HG03439 (cell line): ENCODE data around the gene ATG4B.
"Not testable (repeated sequence)": the region's sequence is repeated elsewhere in the genome, so short reads cannot be mapped to it uniquely, and the experiment has no call there.

Experiments
- ATAC-seq: cut with Tn5 transposase; IDR thresholded peaks from one replicate; pipeline ENCODE4 v1.9.1; 2021; ENCODE audit warnings: mild to moderate bottlenecking, moderate library complexity; ENCODE audit not compliant: unreplicated experiment

The ATG4B gene

GRCh38 chr2:241637018-241637794 is at the start of gene ATG4B, which contains the start of gene THAP4:
Gene ATG4B, plus strand, starts transcription at chr2:241637693. Its CDS starts 22 bp downstream, at chr2:241637715.
Gene THAP4, minus strand, starts transcription at chr2:241637158. Its CDS starts 141 bp downstream, at chr2:241637017.
- peak; percentile 69 for ATAC-seq

DNA sequence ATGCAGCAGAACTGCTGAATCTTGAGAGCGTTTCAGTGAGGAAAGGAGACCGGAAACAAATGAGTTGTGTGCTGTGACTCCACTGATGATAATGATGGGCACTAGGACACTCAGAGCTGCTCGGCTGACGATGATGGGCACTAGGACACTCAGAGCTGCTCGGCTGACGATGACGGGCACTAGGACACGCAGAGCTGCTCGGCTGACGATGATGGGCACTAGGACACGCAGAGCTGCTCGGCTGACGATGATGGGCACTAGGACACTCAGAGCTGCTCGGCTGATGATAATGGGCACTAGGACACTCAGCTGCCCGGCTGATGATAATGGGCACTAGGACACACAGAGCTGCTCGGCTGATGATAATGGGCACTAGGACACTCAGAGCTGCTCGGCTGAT is 47.6 kb upstream of the ATG4B start:
- not testable (repeated sequence) for ATAC-seq

DNA sequence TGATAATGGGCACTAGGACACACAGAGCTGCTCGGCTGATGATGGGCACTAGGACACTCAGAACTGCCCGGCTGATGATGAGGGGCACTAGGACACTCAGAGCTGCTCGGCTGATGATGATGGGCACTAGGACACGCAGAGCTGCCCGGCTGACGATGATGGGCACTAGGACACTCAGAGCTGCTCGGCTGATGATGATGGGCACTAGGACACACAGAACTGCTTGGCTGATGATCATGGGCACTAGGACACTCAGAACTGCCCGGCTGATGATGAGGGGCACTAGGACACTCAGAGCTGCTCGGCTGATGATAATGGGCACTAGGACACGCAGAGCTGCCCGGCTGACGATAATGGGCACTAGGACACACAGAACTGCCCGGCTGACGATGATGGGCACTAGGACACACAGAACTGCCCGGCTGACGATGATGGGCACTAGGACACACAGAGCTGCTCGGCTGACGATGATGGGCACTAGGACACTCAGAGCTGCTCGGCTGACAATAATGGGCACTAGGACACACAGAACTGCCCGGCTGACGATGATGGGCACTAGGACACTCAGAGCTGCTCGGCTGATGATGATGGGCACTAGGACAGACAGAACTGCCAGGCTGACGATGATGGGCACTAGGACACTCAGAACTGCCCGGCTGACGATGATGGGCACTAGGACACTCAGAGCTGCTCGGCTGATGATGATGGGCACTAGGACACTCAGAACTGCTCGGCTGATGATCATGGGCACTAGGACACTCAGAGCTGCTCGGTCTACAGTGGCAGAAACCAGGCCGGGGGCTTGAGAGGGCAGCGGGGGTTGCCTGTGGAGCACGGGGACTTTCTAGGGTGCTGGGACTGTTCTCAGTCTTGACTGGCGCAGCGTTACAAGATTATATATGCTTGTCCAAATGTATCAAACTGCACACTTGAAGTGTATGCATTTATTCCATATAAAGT is 46.7 kb upstream of the ATG4B start:
- ATAC-seq, result not testable (repeated sequence)

DNA sequence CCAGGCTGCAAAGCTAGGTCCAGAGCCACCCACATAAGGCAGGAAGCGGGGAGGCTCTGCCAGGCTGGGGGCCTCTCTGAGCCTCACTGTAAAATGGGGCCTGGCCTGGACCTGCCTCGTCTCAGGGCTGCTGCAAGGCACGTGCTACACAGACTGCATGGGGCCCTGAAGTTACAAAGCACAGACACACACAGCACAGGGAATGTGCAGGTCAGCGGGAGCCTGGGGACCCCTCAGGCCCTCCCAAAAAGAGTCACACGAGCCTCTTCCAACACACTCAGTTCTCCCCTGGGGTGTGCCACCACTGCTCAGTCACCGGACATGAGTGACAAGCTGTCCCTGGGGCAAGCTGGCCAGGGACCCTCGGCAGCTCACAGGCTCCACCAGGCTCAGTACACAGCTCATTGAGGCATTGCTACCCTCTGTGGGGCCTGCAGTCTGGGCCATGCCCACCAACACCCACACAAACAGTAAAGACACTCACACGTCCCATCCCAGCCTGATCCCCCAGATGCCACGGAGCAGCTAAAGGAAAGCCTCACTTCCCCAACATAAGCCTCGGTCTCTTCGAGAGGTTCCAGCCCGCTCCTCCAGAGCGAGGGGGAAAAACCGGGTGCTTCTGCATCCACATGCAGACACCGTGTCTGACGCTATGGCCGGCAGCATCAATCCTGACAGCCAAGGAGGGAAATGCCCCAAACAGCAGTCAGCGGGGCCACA is 45.2 kb upstream of the ATG4B start:
- no peak for ATAC-seq

DNA sequence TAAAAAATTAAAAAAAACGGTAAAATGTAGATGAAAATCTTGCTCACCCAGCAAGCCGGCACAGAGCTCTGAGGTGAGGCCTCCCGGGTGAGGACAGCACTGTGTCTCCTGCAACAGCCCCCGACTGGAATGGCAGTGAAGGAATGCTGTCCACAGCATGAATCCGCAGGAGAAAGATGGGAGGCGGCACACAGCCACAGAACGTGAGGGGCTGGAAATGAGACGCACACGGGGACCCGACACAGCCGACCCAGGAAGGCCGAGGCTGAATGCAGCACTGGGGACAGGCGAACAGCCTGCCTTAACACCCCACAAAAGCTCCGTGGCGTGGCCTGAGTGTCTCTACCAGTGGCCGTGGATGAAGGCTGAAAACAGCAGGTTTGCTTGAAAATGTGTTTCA is 44.2 kb upstream of the ATG4B start:
- no peak for ATAC-seq

- no peak for ATAC-seq
Observed at GRCh38 chr2:241595600-241596140, 41.8 kb upstream of the ATG4B start.

DNA sequence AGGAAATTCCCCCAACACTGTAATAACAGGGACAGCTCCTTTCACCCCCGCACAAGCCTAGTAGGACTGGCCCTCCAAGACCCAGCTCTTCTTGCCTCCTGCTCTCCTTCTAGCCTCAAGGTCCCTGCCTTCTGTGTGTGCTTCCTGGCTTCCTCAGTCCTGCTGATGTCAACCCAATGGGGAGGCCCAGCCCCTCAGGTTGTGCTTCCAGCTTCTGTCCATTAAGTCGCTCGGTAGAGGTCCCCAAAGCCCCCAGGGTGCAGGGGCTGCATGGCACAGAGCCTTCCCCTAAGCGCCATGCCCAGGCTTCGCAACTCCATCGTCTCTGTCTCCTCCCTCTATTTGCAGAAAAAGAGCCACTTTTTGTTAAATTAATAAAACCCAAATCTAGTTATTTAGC is 39.9 kb upstream of the ATG4B start:
- ATAC-seq, result no peak

- ATAC-seq, result no peak
Observed at GRCh38 chr2:241598061-241598460, 39.4 kb upstream of the ATG4B start.

GRCh38 chr2:241598487-241598886 is 39.0 kb upstream of the ATG4B start:
- ATAC-seq, result no peak

GRCh38 chr2:241599615-241600014 is 37.9 kb upstream of the ATG4B start:
- ATAC-seq, result no peak

DNA sequence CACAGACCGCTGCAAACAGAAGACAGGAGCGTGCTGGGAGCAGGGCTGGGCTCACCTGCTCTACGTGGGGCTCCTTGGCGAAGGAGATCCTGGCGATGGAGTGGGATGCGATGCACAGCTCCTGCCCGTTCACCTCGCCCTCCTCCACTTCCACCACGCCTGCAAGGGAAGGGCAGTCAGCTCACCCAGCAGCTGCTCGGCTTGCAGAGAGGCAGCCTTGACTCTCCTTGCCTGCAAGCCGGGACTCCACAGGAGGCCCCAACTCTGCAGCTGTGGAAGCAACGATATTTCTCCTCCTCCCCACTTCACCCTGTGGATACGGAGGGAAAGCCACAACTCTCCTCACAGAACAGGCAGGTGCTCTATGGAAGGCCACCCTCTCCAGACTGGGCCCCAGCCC is 35.7 kb upstream of the ATG4B start:
- no peak for ATAC-seq

DNA sequence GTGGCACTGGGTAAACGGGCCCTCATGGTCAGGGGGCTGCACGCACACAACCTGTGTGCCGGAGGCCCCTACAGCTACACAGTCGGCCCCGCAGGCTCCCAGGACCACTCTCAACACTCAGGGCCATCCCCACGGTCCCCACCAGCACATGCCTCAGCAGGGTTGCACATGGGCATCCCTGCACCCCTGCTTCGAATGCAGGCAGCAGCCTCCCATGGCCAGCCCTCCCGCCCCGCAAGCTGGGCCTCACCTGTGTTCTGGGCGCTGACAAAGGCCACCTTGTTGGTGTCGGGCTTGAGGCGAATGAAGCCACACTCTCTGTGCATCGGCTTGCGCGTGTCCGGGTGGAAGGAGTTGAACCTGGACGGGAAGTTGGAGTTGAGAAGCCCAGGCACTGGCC is 34.8 kb upstream of the ATG4B start:
- ATAC-seq, result no peak

- no peak for ATAC-seq
Observed at GRCh38 chr2:241603686-241604085, 33.8 kb upstream of the ATG4B start.

- ATAC-seq, result no peak
Observed at GRCh38 chr2:241606186-241606585, 31.3 kb upstream of the ATG4B start.

GRCh38 chr2:241607162-241607885 is 30.2 kb upstream of the ATG4B start:
- ATAC-seq, result no peak

- ATAC-seq, result no peak
Observed at GRCh38 chr2:241608881-241609280, 28.6 kb upstream of the ATG4B start.

GRCh38 chr2:241609859-241610793 is 27.4 kb upstream of the ATG4B start:
- ATAC-seq, result peak; percentile 87

DNA sequence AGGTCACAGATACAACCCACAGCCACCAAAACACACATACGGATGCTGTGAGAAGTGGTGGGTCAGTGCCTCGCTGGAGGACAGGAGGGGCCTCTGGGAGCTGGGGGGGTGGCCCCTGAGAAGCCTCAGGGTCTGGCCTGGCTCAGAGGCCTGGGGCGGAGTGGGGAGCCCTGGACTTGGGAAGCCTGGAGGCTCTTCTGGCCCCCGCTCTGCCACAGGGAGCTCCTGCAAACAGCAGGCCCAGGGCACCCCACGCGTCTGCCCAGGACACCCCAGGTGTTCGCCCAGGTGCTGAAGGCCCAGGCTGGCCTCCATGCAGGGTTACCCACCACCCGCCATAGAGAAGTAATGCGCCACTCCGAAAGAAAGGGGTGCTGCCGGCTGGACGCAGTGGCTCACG is 26.4 kb upstream of the ATG4B start:
- ATAC-seq, result no peak
